Measurements from ENCODE around the gene MPP4. TPM values are rescaled to one million over a fixed set of nuclear protein-coding genes. Genes with fewer than 3 reads are reported as not detected.

The MPP4 gene, protein sequence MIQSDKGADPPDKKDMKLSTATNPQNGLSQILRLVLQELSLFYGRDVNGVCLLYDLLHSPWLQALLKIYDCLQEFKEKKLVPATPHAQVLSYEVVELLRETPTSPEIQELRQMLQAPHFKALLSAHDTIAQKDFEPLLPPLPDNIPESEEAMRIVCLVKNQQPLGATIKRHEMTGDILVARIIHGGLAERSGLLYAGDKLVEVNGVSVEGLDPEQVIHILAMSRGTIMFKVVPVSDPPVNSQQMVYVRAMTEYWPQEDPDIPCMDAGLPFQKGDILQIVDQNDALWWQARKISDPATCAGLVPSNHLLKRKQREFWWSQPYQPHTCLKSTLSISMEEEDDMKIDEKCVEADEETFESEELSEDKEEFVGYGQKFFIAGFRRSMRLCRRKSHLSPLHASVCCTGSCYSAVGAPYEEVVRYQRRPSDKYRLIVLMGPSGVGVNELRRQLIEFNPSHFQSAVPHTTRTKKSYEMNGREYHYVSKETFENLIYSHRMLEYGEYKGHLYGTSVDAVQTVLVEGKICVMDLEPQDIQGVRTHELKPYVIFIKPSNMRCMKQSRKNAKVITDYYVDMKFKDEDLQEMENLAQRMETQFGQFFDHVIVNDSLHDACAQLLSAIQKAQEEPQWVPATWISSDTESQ
- 0.23 and 0.55 TPM in 2 replicates for total RNA-seq

DNA sequence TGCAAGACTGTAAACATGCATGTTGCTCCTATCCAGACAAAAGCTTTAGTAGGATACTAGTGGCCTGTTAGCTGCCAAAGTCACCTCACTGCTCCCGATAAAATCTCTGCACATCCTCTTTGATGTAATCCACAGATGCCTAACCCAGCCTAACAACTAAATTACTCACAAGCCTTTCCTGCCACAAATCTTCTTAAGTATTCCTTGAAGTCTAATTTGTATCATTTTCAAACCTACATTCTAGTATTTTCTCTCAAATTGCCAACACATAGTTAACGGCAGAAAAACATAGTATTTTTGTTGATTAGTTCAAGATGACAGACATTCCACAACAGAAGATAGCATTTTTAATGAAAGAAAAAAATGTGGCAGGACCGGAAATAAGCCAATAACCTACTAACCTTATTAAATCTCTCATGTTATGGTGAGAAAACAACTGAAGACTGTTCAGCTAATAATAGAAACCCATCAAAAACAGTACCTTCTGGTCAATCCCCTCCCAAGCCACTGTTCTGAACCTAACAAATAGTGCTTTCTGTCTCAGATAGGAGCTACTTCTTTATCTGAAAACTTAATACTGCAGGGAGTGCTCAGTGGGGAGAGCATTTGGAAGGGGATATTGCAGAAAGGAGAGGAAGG lies at the start of gene MPP4:
Gene MPP4 (minus strand): TSS at position 57 of the 639 bp plus-strand sequence. CDS start 4,690 bp downstream, outside the sequence.

DNA sequence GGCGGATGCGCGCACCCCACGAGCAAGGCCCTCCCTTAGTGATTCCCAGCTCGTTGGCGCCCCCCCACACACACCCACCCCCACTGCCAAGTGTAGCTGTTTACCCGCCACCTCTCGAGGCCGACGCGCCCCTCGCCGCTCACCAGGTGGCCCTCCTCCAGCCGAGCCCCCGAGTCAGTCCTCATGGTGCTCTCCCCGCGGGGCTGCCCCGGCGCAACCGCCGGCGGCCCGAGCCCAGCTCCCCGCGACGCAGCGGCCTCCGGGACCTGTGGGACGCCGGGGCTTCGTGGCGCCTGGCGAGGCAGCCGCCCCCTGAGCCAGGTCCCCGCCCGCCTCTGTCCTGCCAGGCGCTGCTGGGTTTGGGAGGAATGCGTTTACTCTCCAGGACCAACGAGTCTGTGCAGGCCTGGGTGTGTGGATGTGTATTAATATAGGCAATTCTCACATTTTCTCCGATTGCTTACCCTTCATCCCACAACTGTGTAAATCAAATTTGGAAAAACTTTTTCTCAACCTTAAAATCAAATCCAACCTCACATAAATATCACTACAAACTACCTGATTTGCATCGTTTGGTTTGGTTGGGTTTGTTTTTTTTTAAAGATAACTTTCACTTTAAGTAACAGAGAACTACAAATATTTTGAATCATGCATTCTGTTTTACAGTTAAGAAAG lies 55.1 kb downstream of the MPP4 start, which contains the start of gene TMEM237:
Gene TMEM237 (minus strand): TSS at position 288 of the 675 bp plus-strand sequence. CDS start 103 bp downstream, at position 185.

Other genes starting within 250 kb of the MPP4 start
- gene TRAK2, start 247.2 kb downstream of the MPP4 start, total RNA-seq: 6.6 and 7.8 TPM in 2 replicates
- gene STRADB, start 246.9 kb downstream of the MPP4 start, total RNA-seq: 13.6 and 20.6 TPM in 2 replicates
- gene TMEM237, start 55.1 kb downstream of the MPP4 start, total RNA-seq: 37.4 and 48.0 TPM in 2 replicates
- 14.0 and 21.0 TPM in 2 replicates for gene ALS2, start 82.3 kb upstream of the MPP4 start, total RNA-seq
- gene CDK15, start 107.9 kb upstream of the MPP4 start, total RNA-seq: 0.16 and 0.72 TPM in 2 replicates